Dendritic cell treated with granulocyte-macrophage colony-stimulating factor and Interleukin-4, amounts not matched to agents 40 ng/mL and 50 ng/mL, for 4 days (primary cell): ENCODE measurements around the gene MEIOC.
"Not testable (repeated sequence)": the region's sequence is repeated elsewhere in the genome, so short reads cannot be mapped to it uniquely, and the experiment has no call there.

Experiments
- H3K27ac Mint-ChIP-seq: one replicate; pipeline ENCODE4 v1.8.0; 2022; ENCODE audit warnings: mild to moderate bottlenecking, mixed read lengths
- H3K27me3 Mint-ChIP-seq: one replicate; pipeline ENCODE4 v1.8.0; 2022; ENCODE audit warnings: mild to moderate bottlenecking, mixed read lengths
- H3K36me3 Mint-ChIP-seq: one replicate; pipeline ENCODE4 v1.8.0; 2022; ENCODE audit warnings: low read depth, mixed read lengths
- H3K4me1 Mint-ChIP-seq: one replicate; pipeline ENCODE4 v1.8.0; 2022; ENCODE audit warnings: low read depth, mixed read lengths
- H3K4me3 Mint-ChIP-seq: one replicate; pipeline ENCODE4 v1.8.0; 2022; ENCODE audit warnings: mild to moderate bottlenecking, moderate library complexity, mixed read lengths
- H3K9me3 Mint-ChIP-seq: one replicate; pipeline ENCODE4 v1.8.0; 2022; ENCODE audit warnings: mixed read lengths
- intact Hi-C: fragments of 100-400 bp; cut with micrococcal nuclease; formaldehyde crosslinking; loops from one replicate; pipeline ENCODE4 v1.15.0; 2022

The MEIOC gene

DNA sequence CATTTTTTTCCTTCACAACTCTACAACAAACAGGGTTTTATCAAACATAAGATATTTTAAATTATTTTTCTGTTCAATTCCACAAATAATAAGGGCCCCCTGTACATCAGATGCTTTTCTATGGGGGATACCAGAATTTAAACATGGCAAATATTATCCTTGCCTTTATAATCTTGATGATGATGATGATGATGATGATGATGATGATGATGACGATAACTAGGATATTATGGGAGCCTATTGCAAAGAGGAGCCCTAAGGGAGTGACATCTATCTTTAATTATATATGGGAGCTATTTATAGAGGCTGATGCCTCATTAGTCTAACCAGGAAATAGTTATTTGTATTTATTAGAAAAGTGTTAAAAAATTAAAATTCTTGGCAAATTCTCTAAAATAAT, 6.8 kb downstream of the MEIOC start:
- intact Hi-C loops = no loop called here
- Mint-ChIP-seq H3K27me3 (peaks cover 11% of the 10 kb centered on the region), H3K36me3 (no peaks in the 10 kb centered on the region)

DNA sequence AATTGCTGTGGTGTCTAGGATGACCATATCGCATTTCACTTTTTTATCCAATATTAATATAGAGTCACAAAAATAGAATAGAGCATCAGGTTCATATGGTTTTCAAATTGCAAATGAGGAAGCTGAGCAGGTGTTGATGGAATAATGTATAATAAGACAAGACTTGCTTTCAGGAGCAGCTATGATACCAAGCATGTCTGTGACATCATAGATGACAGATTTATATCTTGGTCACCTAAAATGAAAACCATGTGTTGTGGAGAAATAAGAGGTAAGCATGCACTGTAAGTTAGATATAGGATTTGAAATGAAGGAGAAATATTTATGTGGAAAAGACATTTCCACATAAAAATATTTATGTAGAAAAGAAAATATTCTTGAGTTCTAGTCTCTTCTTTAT, 8.6 kb downstream of the MEIOC start:
- H3K27me3 Mint-ChIP-seq = peaks cover 10% of the 10 kb centered on the region

More for the DNA sequence above, 6.8 kb downstream of the MEIOC start:
- Mint-ChIP-seq H3K4me1 (no peaks in the 10 kb centered on the region), H3K27ac (no peak overlapping the region), H3K9me3 (no peaks in the 10 kb centered on the region), H3K4me3 (no peak overlapping the region)

DNA sequence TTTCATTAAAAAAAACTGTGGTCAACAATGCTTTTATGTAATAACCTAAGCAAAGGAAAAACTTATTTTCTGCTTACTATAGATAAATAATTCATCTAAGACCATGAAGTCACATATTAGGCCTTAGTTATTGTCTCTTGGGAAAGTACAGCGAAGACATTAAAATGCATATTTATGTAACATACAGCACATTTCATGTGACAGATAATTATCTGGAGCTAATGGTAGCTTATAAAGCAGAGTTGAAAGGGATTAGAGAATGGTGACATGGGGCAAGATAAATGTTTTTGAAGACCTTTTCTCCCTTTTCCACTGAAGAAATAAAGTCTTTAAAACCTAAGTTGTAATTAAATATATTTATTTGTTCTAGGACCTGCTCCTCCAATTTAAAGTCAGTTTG, 9.7 kb downstream of the MEIOC start:
- intact Hi-C loops = no loop called here
- Mint-ChIP-seq H3K4me1 (no peaks in the 10 kb centered on the region), H3K27ac (no peak overlapping the region), H3K4me3 (no peak overlapping the region), H3K36me3 (no peaks in the 10 kb centered on the region), H3K9me3 (no peaks in the 10 kb centered on the region), H3K27me3 (peaks cover 10% of the 10 kb centered on the region)

More for the DNA sequence above, 8.6 kb downstream of the MEIOC start:
- Mint-ChIP-seq H3K36me3 (no peaks in the 10 kb centered on the region), H3K9me3 (no peaks in the 10 kb centered on the region), H3K27ac (no peak overlapping the region), H3K4me1 (no peaks in the 10 kb centered on the region), H3K4me3 (no peak overlapping the region)
- intact Hi-C loops = no loop called here

DNA sequence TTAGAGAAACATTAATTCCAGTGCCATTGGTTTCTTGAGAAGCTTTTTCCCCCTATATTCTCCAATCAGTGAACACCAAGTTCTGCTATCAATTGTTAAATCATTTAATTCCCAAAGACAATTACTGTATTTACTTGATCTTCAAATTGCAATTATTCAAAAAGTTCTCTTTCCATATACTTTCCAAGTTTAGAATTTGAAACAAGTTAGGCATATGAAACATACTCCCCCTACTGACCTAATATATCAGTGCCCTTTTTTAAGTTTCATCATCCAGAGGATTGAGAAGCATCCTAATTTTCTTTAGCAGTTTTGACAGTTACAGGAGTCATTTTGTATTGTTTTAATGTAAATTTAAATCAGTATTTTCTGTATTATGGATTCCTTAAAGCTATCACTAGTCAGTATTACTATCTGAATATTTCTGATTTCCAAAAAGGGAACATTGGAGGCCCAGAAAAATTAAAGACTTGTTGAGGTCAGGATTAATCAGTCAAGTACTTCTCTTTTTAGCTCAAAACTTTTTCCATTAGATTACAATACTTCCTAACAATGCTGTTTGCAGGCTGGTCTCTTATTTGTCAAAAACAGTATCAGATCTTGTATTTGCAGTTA, 16.3 kb downstream of the MEIOC start:
- H3K27me3 Mint-ChIP-seq = peaks cover 5% of the 10 kb centered on the region
- no peaks in the 10 kb centered on the region for H3K9me3 Mint-ChIP-seq
- peaks cover 5% of the 10 kb centered on the region for H3K36me3 Mint-ChIP-seq
- H3K4me3 Mint-ChIP-seq = no peak overlapping the region
- H3K27ac Mint-ChIP-seq = no peak overlapping the region
- peaks cover 11% of the 10 kb centered on the region for H3K4me1 Mint-ChIP-seq
- intact Hi-C loops = no loop called here

DNA sequence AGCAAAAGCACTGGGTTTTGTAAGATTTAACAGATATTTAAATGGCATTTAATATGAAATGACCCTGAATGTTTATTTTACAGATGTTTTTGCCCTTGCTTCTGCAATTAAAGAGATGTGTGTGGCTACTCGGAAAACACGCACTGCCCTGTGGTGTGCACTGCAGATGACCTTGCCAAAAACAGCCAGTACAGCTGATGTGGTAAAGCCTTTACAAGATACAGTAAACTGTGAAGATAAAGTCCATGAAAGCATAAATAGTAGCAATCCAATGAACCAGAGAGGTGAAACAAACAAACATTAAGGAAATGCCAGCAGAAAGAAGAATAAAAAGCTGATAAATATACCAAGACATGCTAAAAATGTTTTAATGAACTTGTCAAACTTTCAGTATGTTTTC, 17.6 kb downstream of the MEIOC start:
- no peak overlapping the region for H3K4me3 Mint-ChIP-seq
- intact Hi-C loops = no loop called here
- H3K36me3 Mint-ChIP-seq = peaks cover 18% of the 10 kb centered on the region
- no peak overlapping the region for H3K27ac Mint-ChIP-seq
- peaks cover under 1% of the 10 kb centered on the region for H3K27me3 Mint-ChIP-seq
- no peaks in the 10 kb centered on the region for H3K9me3 Mint-ChIP-seq
- H3K4me1 Mint-ChIP-seq = peaks cover 11% of the 10 kb centered on the region

DNA sequence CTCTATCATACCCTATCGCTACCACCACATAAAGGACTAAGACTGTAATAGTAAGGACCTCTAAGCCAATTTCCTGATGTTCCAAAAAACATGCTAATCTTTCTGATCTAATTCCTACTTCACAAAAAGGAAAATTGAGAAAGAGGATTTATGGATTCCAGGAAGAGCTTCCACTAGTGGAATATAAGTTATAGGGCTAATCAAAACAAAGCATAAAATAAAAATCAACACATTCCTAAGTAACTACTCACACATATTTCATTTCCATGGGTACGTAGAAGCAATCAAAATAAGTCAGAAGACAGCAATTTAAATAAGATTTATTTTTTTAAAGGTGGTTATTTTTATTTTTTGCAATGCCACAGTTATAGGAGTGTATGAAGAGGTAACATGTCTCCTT, 20.9 kb downstream of the MEIOC start:
- H3K9me3 Mint-ChIP-seq = no peaks in the 10 kb centered on the region
- no peak overlapping the region for H3K27ac Mint-ChIP-seq
- no peaks in the 10 kb centered on the region for H3K27me3 Mint-ChIP-seq
- H3K4me3 Mint-ChIP-seq = no peak overlapping the region
- H3K4me1 Mint-ChIP-seq = peaks cover 11% of the 10 kb centered on the region
- H3K36me3 Mint-ChIP-seq = peaks cover 47% of the 10 kb centered on the region
- intact Hi-C loops = no loop called here

DNA sequence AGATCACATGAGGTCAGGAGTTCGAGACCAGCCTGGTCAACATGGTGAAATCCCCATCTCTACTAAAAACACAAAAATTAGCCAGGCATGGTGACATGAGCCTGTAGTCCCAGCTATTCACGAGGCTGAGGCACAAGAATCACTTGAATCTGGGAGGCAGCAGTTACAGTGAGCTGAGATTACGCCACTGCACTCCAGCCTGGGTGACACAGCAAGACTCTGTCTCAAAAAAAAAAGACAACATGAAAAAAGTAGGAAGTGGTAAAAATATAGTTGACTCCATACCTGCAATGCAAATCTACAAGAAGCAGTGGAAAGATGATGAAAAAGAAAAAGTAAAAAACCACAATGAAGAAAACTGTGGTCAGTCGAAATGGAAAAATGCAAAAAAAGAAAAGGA, 27.0 kb downstream of the MEIOC start:
- Mint-ChIP-seq H3K4me1 (peaks cover 13% of the 10 kb centered on the region), H3K27ac (peak overlapping the region; percentile 1), H3K36me3 (peaks cover 85% of the 10 kb centered on the region)
- H3K4me3 Mint-ChIP-seq, intact Hi-C loops, H3K9me3 Mint-ChIP-seq, H3K27me3 Mint-ChIP-seq: not testable (repeated sequence)

DNA sequence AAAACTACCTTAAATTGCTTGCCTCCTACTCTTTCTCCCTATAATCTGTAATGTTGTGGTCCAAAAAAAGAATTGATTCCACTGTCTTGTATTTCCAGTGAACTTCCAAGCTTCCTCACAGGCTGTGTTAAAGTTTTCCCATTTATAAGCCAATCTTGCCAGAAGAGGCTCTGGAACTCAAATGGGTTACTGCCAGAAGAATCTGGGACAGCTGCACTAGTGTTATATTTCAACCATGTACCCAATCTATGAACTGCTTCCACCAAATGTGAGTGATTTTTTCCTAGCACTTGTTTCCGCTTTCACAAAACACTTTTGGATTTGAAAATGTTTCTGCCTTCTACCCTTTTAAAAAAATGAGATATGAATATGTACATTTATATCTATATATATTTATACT, 31.5 kb downstream of the MEIOC start:
- Mint-ChIP-seq H3K9me3 (no peaks in the 10 kb centered on the region), H3K4me3 (no peak overlapping the region)

DNA sequence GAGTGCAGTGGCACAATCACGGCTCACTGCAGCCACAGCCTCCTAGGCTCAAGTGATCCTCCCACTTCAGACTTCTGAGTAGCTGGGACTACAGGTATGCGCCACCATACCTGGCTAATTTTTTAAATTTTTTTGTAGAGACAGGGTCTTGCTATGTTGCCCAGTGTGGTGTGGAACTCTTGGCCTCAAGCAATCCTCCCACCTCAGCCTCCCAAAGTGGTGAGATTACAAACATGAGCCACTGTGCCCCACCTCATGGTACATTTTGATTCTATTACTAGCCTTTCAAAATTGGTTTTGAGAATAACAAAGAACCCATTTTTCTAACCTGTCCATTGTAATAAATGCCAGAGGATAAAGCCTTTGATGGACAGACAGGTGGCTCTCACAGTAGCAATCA, 31.9 kb downstream of the MEIOC start:
- no peak overlapping the region for H3K27ac Mint-ChIP-seq
- peaks cover 31% of the 10 kb centered on the region for H3K4me1 Mint-ChIP-seq
- intact Hi-C loops = no loop called here
- peaks cover 3% of the 10 kb centered on the region for H3K27me3 Mint-ChIP-seq
- H3K9me3 Mint-ChIP-seq = no peaks in the 10 kb centered on the region
- H3K4me3 Mint-ChIP-seq = no peak overlapping the region
- peaks cover 48% of the 10 kb centered on the region for H3K36me3 Mint-ChIP-seq

More for the DNA sequence above, 31.5 kb downstream of the MEIOC start:
- H3K36me3 Mint-ChIP-seq = peaks cover 53% of the 10 kb centered on the region
- no peak overlapping the region for H3K27ac Mint-ChIP-seq
- H3K4me1 Mint-ChIP-seq = peaks cover 33% of the 10 kb centered on the region
- intact Hi-C loops = no loop called here
- peaks cover 3% of the 10 kb centered on the region for H3K27me3 Mint-ChIP-seq

DNA sequence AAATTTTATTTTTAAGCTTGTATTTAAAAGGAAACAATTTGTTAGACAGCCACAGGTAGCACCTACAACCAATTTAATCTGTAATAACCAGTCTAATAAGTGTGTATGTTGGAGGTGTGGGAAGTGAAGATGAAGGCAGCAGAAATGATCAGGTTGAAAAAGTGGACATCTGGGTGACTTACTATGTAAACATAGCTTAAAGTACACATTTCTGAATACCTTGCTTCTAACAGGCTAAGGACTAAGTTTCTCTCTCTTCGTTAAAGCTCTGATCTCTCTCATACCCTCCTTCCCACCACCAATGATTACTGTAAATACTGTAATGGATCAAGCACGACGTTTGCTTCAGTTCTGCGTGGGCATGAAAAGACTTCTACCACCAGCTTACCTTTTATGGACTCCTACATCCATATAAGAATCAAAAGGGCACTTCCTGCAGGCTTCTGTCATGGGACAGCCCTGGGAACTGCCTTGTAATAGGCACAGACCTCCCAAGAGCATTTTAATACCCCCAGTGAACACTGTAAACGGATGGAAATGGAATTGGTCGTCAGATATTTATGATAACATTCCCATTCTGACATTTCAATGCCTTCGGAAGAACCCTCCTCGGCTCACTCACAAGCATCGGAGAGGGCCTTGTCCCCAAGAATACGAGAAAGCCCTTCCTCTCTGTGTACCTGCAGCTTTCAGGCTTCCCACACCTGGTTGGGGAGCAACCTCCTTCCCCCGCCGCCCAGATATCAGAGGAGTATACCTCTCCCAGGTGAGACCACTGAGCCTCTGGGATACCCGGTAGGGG, 32.6 kb downstream of the MEIOC start:
- intact Hi-C loops = no loop called here
- H3K9me3 Mint-ChIP-seq = no peaks in the 10 kb centered on the region
- peak overlapping the region; percentile 95 for H3K4me3 Mint-ChIP-seq
- peaks cover 26% of the 10 kb centered on the region for H3K4me1 Mint-ChIP-seq
- H3K36me3 Mint-ChIP-seq = peaks cover 42% of the 10 kb centered on the region
- peak overlapping the region; percentile 92 for H3K27ac Mint-ChIP-seq
- H3K27me3 Mint-ChIP-seq = peaks cover 3% of the 10 kb centered on the region

DNA sequence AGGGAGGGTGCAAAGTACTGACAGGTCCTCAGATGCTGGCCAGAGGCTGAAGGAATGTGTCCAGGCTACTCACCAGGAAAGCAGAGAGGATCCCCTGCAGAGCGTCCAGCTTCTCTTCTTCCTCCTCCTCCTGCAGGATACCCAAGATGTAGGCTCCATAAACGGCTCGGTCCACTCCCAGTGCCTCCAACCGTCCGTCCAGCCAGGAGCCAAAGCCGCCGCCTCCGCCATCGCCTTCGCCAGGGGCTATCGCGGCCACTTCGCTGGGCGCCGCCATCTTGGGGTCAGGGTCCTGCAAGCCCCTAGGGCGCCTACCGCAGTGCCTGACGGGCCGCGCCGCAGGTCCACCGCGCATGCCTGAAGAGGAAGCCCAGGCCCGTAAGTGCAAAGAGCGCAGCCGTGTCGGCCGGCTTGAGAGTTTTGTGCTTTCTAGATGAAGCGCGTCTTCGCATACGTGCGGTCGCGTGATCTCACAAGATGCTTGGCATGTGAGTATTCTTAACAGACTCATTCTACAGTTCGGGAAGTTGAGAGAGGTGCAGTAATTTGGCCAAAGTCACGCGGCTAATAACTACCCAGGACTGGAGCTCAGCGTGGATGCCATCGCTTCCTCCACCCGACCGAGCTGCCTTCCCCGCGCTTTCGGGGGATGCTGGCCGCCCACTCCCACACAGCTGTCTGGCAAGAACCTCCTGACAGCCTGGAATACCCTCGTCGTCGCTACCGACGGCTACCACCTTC, 33.4 kb downstream of the MEIOC start, which contains the start of gene CCDC43:
TSS of gene CCDC43 (minus strand) at position 300 of the 741 bp plus-strand sequence. CDS start at position 277, 23 bp downstream.
- Mint-ChIP-seq H3K27ac (peak within 1 kb of the TSS; percentile 92), H3K36me3 (peaks cover 34% of the 10 kb centered on the region), H3K4me3 (peak within 1 kb of the TSS; percentile 95), H3K27me3 (peaks cover 5% of the 10 kb centered on the region), H3K9me3 (no peaks in the 10 kb centered on the region), H3K4me1 (peaks cover 26% of the 10 kb centered on the region)
- intact Hi-C loops = no loop called here

DNA sequence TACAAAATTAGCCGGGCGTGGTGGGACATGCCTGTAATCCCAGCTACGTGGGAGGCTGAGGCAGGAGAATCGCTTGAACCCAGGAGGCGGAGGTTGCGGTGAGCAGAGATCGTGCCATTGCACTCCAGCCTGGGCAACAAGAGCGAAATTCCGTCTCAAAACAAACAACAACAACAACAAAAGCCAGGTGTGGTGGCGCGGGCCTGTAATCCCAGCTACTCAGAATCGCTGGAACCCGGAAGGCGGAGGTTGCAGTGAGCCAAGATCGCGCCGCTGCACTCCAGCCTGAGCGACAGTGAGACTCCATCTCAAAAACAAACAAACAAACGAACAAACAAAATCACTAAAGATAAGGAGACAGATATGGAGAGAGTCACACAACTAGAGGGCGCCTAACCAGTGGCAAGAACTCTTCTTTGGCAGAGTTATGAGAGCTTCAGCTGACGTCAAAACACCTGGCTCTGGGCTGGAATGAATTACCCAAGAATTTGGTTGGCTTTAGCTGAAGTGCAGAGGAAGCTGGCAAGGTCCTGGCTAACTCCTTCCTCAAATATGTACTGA, 34.6 kb downstream of the MEIOC start:
- Mint-ChIP-seq H3K27ac (peak overlapping the region; percentile 92), H3K4me1 (peaks cover 26% of the 10 kb centered on the region), H3K36me3 (peaks cover 22% of the 10 kb centered on the region)
- intact Hi-C loops, H3K27me3 Mint-ChIP-seq, H3K9me3 Mint-ChIP-seq, H3K4me3 Mint-ChIP-seq: not testable (repeated sequence)

DNA sequence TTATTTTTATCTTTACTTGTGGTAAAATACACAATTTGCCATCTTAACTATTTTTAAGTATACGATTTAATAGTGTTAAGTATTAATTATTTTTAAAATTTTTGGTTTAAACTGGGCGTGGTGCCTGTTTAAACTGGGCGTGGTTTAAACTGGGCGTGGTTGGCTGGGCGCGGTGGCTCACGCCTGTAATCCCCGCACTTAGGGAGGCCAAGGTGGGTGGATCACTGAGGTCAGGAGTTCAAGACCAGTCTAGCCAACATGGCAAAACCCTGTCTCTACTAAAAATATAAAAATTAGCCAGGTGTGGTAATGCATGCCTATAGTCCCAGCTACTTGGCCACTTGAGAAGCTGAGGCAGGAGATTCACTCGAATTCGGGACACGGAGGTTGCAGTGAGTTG, 37.3 kb downstream of the MEIOC start:
- no peak overlapping the region for H3K4me3 Mint-ChIP-seq
- H3K4me1 Mint-ChIP-seq = peaks cover 19% of the 10 kb centered on the region
- peaks cover 8% of the 10 kb centered on the region for H3K27me3 Mint-ChIP-seq
- intact Hi-C loops = no loop called here
- H3K9me3 Mint-ChIP-seq = no peaks in the 10 kb centered on the region
- peaks cover 8% of the 10 kb centered on the region for H3K36me3 Mint-ChIP-seq
- no peak overlapping the region for H3K27ac Mint-ChIP-seq

DNA sequence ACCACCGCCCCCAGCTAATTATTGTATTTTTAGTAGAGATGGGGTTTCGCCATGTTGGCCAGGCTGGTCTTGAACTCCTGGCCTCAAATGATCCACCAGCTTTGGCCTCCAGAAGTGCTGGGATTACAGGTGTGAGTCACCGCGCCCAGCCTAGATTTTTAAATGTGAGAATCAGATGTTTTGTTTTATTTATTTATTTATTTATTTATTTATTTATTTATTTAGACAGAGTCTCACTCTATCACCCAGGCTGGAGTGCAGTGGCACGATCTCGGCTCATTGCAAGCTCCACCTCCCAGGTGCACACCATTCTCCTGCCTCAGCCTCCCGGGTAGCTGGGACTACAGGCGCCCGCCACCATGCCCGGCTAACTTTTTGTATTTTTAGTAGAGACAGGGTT, 44.0 kb downstream of the MEIOC start:
- H3K36me3 Mint-ChIP-seq, H3K4me3 Mint-ChIP-seq, H3K9me3 Mint-ChIP-seq, H3K4me1 Mint-ChIP-seq, H3K27me3 Mint-ChIP-seq, H3K27ac Mint-ChIP-seq, intact Hi-C loops: not testable (repeated sequence)
